Stimulated activated CD8-positive, alpha-beta memory T cell treated with anti-CD3 and anti-CD28 coated beads, Interleukin-7, amount 100 ng/mL, for 48 hours (primary cell): Measurements from ENCODE around the gene IHH.
A peak's percentile ranks its signal among the peaks of the same experiment; 100 is the strongest.

Experiments
- DNase-seq, 2 donors: peaks; one replicate each; pipeline ENCODE4 v3.0.0-alpha.2; 2020; ENCODE audit warnings: low read depth in 1 of 2; ENCODE audit errors: extremely low read depth in 1 of 2

The IHH gene

DNA sequence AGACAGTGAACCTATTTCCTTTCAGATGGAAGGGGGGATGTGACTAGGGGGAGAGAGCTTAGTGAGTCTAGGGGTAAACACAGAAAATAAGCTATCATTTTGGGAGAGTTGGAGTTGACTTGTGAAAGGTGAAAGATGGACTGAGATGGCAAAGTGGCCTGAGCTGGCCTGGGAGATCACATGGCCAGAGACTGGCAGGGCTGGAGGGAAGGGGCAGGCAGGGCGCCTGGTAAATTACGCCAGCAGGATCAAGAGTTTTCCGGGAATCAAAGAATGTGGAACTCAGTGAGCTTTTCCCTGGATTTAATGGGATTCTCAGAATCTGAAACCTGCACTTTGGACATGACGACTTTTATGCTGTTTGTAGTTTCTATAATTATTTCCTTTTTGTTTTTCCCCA lies 18.6 kb downstream of the IHH start:
- DNase-seq, result no peak

DNA sequence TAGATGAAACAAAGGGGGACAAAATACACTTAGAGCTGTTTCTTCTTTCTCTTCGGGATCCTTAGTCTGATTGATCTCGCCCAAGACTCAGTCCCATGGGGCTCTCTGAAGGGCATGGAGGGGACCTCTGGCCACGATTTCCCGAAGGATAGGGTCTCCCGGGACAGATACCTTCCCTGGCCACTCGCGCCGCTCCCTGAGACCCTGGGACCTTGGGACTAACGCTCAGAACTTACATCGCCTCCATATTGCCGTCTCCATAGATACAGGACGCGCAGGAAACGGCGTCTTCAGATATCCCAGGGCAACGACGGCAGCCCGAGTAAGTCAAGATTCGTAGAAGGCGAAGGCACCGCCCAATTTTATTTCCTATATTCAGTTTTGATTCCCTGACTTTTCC lies 19.5 kb downstream of the IHH start, which contains the start of gene CFAP65:
Gene CFAP65 (minus strand): TSS at position 265 of the 400 bp plus-strand sequence. CDS start 2,468 bp downstream, outside the sequence.
- peak in 1 of 2 donors; percentile 16 for DNase-seq

DNA sequence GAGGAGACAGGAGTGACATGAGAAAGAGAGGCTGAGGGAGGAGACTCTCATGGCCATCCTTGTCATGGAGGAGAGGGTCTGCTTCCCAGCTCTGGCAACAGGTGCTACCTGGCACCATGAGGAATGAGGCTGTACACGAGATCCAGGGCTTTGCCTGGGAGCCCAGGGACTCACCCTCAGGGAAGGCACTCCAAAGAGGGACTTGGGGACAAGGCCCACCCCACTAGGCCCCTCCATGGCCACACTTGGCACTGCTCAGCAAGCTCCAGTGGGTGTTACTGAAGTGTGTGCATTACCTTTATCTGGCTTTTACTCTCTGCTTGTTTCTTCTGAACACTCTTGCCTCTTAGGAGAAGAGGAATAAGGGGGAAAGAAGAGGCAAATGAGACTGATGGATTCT lies 22.1 kb downstream of the IHH start:
- DNase-seq, result no peak

DNA sequence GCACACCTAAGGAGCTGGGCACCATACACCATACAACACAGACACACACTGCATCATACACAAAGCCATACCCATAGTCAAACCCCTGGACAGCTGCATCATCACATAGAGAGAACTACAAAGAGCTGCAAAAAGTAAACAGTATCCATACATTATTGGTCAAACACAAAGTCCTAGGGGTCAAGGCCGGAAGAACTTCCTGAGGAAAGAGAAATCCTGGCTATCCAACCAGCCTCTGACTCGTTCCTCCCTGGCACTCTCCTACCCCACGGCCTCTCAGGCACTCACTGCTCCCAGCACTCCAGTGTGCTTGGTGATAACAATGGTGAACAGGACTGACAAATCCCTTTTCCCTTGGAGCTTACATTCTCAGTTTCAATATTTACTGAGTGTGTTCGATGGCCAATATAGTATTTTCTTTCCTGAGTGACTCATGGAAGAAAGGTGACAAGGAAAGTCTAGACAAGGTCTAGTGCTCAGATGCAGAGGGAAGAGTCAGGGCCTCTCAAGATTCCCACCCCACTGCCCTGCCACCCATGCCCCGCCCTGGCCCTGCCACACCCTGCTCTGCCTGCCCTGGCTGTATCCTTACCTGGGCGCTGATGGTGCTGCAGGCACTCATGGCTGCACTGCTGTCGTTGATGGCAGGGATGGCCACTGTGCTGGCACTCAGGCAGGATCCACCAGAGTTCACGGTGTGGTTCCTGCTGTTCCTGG lies 22.8 kb downstream of the IHH start:
- no peak for DNase-seq

DNA sequence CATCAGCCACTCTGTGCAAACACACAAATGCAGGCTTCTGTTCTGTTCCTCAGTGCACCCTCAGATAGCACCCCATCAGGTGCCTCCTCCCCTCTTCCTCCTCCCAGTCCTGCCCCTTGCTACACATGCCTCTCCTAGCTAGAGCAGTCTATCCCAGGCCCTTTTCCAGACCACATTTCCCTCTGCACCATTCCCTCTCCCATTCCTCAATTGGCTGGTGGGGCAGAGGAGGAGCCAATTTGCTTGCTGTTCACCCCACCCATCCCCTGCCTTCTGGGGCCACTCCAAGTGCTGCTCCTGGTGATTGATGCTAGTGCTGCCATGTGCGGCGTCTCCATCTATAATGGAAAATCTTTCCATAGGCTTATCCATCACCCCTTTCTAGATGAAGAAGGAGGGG lies 24.8 kb downstream of the IHH start:
- no peak for DNase-seq

DNA sequence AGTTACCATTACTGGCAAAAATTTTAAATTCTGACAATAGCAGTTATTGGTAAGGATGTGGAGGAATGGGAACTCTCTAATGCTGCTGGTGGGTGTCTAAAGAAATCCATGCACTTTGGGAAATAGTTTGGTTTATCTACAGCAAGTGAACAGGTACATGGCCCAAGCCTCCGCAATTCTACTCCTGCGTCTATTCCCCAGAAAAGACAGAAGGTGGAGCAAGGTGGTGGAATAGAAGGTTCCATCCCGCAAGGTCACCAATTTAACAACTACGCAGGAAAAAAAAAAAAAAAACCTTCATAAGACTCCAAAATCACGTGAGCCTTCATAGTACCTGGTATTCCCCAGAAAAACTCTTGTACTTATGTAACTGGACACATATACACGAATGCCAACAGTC lies 25.9 kb downstream of the IHH start:
- no peak for DNase-seq

DNA sequence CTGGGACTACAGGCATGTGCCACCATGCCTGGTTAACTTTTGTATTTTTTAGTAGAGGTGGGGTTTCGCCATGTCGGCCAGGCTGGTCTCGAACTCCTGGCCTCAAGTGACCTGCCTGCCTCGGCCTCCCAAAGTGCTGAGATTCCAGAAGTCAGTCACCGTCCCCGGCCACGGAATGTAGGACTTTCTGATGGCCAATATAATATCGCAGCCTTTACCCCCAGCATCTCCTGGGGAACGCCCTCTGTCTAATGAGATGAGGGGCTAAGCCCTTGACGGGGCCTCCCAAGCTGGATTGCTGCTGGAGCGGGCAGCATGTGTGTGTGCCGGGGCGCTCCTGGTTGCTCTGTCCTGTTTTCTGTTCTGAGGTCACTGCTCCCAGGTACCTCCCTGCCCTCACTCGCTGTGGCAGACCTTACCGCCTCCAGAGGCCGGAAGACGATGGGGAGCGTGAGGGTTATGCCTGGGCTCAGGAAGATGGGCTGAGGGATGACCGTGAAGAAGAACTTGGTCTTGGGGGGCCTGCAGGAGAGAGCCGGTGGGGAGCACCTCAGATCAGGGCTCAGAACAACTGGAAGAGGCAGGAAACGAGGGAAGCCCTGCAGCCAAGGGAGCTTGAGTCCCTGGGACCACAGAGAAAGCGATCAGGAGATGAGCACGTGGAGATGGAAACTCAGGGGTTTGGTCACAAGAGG lies 28.5 kb downstream of the IHH start:
- DNase-seq, result no peak

DNA sequence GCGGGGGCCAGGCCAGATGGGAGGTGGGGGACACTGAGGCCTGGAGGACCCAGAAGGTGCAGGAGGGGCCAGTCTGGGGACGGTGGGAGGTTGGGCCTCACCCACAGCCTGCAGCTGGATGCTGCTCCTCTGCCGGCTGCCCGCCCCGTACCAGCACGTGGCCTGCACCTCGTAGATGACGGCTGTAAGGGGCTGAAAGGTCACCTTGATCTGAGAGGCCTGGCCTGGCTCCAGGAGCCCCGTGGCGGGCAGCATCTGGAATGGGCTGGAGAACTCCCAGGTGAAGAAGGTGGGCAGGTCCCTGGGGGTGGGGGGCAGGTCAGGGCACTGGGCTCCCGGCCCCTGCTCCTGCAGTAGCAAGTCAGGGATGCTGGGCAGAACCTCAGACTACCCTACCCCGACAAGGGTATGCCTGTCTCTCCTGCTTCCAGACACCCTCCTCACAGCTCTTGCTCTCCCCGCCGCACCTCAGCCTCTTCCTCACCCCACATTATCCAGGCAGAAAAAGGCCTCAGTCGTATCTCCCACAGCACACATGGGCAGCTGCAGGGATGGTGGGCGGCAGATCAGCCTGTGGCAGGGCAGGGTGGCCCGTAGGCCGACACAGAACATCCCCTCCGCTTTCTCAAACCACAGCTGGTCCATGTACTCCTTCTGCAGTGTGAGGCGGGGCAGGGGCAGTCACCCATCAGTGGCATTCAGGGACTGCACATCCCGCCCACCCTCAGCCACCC lies 29.5 kb downstream of the IHH start:
- no peak for DNase-seq

DNA sequence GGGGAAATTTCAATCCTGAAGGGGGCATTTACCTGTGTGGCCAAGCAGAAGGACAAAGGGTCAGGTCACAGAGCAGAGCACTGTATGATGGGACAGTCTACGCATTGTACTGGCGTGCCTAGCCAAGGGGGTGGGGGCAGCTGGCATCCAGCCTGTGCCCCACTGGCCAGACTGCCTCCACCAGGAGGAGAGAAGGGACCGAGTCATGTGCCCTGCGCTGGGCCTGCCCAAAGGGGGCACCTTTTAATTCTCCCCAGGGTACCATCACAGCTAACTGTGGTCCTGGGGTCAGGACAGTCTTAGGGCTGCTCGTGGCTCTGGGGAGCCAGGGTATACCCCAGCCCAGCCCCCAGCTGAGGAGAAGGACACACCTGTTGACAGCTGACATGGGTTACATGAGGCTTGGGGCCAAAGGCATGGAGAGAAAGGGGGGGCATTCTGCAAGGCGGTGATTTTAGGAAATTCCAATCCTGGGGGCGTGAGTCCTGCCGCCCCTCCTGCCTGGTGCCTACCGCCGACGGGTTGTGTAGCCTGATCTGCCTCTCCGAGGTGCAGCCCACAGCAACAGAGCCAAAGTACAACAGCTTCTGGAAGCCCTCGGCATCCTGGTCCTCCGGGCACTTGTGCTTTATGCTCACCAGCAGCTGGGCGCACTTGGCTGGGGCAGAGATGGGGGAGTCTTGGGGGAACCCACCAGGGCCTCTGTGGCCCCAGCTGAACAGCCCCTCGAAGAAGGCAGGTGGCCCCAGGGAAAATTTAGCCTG lies 30.4 kb downstream of the IHH start:
- DNase-seq, result no peak

DNA sequence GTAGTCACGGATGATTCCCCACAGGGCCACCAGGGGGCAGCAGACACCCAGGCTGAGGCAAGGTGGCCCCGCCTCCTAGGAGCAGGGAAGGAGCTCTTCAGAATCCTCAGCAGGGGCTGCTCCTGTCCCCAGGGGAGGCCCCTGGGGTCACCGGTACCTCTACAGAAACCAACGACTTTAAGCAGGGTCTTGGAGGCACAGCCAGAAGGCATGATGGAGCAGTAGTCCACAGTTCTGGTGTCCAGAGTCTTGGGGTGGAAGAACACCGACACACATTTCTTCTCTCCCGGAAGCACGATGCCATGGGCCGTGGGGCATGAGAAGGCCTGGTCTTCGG lies 30.9 kb downstream of the IHH start:
- DNase-seq, result peak; percentile 33 to 59

DNA sequence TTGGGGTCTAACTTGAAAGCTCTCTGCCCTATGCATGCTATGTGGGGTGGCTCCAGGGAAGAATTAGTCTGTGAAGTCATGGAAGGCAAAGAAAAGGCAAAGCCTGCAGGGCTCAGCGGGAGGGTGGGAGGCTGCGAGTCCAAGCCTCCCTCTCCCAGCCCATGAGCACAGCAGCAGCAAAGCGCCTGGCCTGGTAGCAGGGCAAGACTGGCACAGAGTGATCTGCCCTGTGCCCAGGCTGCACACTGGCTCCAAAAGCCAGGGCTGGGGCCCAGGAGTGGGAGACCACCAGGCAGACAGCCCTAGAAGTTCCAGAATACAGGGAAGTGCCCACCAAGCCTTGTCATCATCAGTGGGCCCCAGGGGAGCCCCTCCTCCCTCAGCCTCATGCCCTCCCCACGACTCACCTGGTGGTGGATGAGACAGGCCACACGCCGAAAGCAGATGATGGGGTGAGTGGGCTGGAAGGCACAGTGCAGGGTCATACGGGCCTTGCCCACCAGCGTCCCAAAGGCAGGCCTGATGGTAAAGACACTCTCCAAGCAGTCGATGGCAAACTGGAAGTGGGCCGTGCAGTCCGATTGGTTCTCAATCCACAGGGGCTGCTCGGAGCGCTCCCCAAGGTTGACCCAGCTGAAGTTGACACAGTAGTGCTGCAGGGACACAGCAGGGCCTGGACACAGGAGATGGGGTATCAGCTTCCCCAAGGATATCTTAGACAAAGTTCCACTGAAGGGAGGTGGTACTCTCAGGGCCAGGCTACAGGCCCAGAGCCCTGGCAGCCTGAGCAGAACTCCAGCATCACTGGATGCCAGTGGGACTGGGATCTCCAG lies 31.5 kb downstream of the IHH start:
- no peak for DNase-seq

DNA sequence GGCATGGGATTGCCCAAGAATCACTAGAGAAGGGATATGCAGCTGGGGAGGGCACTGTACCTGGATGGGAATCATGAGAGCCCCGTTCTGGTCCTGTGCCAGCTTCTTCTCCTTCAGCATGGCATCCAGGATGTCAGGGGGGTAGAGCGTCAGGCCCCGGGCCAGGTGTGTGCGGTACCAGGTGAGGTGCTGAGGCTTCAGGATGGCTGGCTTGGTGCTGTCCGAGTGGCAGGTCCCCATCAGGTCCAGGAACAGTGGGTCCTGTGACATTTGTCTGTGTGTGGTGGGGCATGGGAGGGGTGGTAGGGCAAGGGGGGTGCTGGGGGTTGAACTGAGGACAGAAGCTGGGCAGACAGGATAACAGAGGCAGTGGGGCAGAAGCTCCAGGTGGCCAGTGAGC lies 32.6 kb downstream of the IHH start:
- DNase-seq, result no peak

DNA sequence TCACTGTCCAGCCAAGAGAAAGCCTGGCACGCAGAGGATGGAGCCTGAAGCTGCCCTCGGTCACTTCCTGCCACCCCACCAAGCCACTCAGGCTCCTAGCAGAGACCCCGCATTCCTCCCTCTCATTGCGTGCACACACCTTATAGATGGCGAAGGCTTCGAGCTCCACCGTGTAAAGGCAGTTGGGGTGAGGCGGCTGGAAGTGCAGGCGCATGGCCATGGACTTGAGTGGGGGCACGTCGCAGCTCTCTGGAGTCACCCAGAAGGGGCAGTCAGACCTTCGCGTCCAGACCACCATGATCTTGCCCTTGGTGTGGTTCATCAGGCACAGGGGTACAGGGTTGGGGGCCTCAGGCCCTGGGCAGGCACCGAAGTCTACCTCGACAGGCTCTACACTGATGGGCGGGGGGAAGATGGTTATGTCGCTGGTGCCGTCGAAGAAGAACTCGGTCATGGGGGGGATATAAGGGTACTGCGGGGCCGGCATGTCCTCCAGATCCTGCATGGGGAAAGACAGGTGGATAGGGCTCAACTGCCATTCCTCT lies 33.1 kb downstream of the IHH start:
- DNase-seq, result no peak

DNA sequence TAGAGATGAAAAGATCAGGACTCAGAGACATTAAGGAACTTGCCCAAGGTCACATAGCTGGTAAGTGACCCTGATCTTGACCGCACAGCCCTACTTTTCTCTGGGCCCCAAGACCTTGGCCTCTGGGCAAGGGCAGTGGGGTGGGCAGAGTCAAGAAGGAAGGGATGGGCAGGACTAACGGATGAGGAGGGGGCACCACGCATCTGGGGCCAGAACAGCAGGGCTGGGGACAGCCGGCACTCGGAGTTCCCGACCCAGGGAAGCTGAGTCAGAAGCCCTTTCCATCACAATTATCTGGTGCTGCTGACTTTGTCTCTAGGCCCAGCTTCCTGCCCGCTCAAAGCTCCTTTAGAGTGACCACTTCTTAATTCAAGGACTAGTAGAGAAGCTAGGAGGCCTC lies 33.8 kb downstream of the IHH start:
- no peak for DNase-seq

DNA sequence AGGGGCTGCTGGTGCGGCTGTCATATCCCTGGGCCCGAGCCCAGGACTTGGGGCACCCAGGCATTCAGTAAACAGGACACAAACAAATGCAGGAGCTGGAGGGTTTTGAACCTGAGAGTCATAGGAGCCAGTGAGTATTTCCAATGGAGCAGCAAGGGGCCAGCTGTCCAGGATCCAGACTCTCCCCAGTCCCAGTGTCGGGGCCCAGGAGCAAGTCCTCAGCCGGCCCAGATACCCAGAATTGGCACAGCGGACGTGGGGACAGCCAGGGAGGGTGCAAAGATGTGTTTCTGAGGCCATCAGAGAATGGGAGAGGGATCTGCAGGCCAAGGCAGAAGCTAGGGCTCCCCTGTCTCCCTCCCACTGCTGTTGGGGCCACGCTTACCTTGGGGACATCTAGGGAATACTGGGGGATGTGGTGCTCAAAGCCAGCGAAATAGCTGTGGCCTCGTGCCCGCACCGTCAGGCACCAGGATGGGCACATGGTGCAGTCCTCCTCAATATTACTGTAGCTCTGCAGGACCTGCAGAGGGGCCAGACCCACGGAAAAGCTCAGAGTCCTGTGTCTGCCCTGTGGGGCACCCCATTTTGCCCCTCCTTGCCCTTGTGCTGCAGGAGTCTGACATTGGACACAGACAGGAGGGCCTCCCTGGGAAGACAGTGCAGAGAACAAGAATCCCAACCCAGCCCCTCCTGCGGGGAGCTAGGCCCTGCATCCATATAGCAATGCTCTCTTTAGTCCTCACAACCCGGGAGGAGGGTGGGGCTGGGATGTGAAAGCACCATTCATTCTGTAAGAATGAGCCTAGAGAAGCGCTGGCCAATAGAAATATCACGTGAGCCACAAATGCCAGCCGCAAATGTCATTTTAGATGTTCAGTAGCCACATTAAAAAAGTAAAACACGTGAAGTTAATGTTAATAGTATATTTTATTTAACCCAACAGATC lies 34.8 kb downstream of the IHH start:
- DNase-seq, result no peak

DNA sequence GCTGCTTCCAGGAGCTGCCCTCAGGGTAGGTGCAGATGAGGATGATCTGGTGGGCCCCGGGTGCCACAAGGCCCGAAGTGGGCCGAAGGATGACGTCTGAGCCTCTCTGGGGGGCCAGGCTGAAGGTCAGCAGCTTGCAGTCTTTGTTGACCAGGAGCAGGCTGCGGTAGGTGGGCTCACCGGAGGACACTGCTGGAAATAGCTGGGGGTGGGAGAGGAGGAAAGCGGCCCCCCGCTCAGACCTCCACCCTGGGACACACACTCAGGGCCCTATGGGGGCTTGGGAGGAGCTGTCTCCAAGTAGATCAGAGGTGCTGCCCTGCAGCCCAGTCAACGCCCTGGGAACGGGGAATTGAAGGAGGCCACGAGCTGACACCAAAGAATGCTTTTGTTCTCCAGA lies 36.7 kb downstream of the IHH start:
- no peak for DNase-seq

DNA sequence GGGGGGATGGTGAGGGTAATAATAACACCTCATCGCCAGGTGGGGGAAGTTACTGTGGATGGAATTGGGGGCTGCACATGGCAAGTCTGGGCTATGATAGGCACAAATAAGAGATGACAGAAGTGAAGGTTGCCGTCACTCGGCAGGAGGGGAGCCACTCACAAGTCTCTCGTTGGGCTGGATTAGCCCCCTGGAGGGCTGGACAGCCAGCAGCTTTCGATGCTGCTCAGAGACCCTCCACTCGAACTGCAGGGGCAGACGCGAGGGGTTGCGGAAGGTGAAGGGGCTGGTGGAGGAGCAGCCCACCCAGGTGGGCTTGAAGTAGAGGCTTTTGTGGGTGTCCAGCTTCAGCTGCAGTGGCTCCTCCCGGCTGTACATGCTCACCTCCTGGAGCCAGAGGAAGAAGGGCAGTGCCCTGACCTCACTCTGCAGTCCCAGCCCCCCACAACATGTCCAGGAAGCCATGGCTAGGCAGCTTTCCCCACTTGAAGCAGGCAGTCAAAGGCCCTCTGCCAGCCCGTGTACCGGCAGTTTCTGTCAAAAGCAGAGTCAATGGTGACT lies 37.6 kb downstream of the IHH start:
- no peak for DNase-seq

DNA sequence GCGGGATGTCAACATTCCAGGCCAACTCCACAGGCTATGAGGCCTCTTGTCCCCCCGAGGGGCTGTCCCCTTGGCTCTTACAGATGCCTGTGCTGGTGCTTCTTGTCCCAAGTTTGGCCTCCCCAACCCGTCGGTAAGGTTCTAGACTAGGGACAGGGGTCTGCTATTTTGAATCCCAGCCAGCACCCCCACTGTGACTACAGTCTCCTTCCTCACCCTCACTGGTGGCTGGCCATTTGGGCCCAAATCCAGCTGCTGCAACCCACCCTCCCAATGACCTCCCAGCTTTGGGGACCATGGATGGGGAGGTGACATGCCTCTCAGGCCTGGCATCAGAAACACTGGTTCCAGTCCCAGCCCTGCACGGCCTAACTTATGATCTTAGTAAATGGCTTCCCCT lies 38.1 kb downstream of the IHH start:
- DNase-seq, result no peak

DNA sequence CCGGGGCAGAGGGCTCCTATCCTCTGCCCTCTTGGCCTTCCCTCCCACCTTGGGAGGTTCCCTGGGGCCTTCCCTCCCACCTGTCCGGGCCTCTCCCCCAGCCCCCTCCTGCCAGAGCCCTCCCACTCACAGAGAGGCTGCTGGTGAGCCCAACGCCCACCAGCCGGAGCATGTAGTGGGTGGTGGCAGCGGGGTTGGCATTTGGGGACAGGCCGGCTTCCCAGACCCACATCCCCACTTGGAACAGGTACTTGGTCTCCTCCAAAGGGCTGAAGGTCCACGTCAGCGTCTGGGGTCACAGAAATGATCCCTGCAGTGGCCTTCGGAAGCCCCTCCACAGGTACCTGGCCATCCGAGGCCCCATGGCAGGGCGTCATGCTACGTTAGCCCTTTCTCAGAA lies 38.7 kb downstream of the IHH start:
- no peak for DNase-seq
